ENCODE data around the gene DDX1.
"Not testable (repeated sequence)": the region's sequence is repeated elsewhere in the genome, so short reads cannot be mapped to it uniquely, and the experiment has no call there.

Gene DDX1

DNA sequence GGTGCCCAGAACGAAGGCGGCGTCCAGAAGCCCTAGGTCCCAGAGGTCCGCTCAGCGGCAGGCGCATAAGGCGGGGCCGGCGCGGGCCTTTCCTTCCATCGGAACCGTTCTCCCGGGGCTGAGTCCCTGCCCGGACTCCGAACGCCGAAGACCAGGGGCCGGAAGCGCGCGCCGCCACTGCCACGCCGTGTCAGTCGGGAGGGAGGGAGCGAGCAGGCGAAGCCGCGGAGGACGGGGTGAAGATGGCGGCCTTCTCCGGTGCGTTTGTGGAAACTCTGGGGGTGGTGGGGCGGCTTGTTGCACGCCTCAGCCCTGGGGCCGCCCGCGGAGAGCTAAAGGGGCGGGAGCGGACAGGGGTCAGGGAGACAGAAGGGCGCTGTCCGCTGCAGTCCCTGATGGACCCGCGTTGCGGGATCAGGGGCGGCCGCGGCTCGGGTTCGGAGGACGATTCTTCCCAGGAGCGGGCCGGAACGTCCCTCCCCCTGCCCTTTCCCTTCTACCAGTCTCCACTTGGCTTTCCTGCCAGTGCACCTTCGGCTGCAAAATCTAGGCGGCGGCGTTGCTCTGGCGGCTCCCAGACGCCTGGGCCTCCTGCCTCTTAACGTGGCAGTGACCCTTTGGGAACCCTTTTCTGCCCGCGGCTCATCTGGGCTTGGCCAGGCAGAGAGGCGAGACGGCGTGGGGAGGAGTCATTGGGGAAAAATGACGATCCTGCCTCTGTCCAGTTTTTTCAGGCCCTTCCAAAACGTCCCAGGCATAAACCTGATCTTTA lies at the start of gene DDX1:
Gene DDX1 (plus strand): TSS at position 177 of the 772 bp plus-strand sequence. CDS start 66 bp downstream, at position 243.
- peak; percentile 89 to 94 (median 92) for DNase-seq

DNA sequence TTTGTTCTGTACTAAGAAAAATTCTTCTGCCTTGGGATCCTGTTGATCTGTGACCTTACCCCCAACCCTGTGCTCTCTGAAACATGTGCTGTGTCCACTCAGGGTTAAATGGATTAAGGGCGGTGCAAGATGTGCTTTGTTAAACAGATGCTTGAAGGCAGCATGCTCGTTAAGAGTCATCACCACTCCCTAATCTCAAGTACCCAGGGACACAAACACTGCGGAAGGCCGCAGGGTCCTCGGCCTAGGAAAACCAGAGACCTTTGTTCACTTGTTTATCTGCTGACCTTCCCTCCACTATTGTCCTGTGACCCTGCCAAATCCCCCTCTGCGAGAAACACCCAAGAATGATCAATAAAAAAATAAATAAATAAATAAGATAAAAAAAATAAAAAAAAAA lies 49.4 kb upstream of the DDX1 start:
- not testable (repeated sequence) for DNase-seq

DNA sequence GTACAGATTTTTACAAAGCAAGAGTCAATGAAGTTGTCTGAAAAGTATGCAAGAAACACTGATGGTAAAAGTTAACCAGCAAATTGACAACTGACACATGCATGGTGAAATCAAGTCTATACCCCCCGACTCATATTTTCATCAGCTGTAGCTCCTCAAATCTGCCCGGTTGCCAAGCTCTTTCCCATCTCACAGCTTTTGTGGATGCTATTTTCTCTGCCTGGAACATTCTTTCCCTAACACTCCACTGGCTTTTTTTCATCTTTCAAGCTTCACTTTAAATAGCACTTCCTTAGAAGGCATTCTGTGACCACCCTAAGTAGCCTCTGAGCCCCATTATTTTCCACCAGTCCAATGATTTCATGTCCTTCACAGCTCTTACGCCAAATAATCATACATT lies 48.6 kb upstream of the DDX1 start:
- DNase-seq: no peak

DNA sequence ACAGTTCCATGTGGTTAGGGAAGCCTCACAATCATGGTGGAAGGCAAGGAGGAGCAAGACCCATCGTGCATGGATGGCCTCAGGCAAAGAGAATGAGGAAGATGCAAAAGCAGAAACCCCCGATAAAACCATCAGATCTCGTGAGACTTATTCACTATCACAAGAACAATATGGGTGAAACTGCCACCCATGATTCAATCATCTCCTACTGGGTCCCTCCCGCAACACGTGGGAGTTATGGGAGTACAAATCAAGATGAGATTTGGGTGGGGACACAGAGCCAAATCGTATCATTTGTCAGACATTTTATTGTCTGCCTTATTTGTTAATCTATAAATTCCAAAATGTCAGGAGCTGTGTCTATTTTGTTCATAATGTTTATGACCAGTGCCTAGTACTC lies 48.1 kb upstream of the DDX1 start:
- DNase-seq: no peak

DNA sequence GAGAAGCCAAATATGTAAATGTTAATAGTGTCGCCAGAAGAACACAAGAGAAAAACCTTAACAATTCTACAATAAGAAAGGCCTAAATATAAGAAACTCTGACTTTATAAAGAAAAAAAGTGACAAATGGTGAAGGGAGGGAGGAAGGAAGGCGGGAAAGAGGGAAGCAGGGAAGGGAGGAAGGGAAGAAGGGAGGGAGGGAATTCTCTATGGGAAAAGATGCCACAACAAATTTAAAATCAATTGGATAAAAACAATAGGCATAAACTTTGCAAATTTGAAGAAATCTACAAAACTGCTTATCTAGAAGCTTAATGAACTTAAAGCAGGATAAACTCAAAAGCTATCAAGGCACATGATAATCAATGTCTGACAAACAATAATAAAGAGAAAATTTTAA lies 47.4 kb upstream of the DDX1 start:
- no peak for DNase-seq

DNA sequence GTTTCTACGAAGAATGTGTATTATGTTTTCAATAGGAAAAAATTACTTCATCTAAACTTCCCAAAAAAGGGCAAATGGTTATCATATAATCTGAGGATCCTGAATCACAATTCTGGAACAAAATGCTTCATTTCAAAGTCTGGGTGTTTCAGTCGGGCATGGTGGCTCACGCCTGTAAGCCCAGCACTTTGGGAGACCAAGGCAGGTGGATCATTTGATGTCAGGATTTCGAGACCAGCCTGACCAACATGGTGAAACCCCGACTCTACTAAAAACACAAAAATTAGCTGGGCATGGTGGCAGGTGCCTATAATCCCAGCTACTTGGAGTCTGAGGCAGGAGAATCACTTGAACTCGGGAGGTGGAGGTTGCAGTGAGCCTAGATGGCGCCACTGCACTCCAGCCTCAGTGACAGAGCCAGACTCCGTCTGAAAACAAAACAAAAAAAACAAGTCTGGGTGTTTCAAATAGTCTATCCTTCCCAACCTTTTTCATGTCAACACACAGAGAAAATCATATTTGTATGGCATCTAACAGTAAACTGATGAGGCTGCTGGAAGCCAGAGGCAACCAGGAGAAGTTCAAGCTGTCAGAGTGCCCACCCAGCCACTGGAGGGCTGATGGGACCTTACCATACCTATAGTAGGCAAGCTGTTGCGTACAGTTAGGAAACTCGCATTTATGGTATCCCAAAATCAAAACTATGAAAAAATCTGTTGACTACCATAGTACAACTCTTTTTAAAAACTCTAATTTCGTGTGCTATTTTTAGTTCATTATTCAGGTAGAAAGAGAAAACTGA lies 45.2 kb upstream of the DDX1 start:
- DNase-seq: no peak

DNA sequence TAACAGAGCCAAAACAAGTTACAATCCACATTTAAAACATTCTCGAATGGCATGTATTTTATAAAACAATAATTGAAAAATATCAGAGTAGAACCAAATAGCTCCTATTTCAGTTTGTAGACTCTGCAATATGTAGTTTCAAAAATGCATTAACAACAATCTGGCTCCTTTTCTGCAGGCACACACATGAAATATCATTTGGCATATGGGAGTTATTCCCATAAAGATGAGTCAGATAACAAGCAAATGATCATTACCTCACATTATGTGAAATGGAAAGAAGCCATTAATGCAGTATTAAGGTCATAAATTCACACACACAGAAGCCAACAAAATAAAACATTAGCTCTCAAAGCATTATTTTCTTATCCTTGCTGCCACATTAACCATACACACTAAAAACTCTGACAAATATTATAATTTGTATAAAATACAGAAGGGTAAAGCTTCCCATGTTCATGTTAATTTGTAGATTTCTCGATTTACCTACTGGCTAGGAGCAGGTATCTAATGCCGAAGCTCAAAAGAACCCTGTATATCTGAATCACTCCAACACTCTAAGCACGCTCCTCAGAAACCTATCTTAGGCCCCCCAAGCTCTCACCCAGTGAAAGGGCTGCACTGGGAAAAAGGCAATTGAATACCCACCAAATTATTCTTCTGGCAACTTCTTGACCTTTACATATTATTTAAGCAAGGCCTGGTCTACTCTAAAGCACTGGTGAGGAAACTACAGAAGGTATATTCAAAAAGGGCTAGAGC lies 44.4 kb upstream of the DDX1 start:
- no peak for DNase-seq

DNA sequence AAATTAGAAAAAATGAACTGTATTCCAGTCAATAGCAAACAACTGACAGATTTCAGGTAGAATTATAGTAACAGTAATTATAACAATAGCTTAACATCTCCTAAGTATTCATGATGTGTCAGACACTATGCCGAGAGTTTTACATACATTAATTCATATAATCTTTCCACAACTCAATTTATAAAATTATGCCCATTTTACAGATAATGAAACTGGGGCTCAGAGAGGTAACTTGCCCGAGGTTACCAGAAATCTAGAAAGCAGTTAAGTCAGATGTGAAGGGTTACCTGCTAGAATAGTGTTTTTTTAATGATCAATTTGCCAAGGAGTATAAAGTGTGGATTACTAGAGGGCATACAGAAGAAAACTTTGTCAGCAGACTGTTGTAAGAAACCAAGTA lies 42.7 kb upstream of the DDX1 start:
- no peak for DNase-seq

DNA sequence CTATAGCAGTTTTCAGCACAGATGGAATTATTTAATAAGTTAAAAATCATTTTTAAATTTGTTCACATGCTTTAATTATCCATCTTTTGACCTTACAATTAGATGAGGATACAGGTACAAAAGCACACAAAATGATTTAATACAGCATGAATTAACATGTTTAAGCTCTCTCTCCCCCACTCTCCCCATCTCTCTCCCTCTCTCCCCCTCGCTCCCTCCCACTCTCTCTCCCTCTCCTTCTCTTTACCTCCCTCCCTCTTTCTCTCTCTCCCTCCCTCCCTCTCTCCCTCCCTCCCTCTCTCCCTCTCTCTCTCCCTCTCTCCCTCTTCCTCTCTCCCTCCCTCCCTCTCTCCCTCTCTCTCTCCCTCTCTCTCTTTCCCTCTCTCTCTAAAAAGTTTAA lies 38.1 kb upstream of the DDX1 start:
- no peak for DNase-seq

DNA sequence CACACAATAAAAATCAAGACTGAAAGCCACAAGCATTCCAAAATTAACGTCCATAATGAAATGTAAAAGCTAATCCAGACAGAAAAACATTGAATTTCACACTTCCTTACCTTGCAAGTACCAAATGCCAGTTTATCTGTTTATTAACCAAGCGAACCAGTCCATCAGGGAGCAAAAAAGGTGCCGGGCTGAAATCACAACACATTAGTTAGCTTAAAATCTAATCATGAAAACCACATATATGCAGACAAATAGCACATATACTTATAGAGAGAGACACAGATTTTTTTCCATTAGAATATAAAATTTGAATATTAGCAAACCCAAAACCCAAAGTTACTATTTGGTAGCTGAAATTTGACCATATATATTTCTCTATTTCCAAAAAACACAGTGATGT lies 37.7 kb upstream of the DDX1 start:
- DNase-seq: no peak

DNA sequence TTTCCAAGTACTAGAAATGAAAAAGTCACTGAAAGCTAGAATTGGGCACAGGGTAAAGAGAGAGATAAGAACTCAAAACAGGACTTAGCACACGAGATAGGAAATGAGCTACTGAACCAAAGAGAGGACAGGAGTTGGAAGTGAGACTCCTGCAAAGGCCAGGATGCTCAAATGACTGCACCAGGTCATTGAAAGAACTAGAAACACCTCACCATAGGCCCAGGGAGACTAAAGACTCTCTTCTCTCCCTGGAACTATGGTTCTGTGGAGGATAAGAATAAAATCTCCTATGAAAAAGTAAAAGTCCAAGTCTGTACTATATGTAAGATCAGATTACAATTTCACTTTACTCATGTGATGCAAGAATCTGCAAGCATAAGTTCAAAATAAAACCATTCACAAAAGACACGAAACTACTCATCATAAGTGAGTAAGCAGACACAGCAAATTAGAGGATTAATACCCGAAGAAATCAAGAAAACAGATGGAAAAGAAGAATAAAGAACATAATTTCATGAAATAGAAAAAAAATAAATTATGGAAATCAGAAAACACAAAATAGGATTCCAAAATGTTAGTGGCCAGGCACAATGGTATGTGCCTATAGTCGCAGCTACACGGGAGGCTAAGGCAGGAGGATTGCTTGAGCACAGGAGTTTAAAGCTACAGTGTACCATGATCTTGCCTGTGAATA lies 37.0 kb upstream of the DDX1 start:
- DNase-seq: no peak

DNA sequence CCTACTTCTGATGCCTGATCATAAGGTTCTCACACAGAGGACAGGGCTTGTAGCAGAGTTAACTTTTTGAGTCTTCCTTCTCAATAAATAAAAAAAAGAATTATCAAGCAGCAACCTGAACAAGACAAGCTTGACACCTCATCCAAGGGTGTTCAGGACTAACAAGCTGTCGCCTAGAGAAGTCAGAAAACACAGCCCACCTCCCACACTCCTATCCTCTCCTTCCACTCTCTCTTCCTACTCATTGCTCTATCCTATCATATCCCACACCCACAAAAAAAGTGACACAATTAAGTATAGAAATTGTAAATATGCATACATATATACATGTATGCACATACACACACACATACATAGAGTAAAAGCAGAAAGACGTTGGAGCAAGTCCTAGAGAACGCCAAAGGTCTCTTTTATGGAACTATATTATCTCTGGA lies 35.9 kb upstream of the DDX1 start:
- DNase-seq: no peak

DNA sequence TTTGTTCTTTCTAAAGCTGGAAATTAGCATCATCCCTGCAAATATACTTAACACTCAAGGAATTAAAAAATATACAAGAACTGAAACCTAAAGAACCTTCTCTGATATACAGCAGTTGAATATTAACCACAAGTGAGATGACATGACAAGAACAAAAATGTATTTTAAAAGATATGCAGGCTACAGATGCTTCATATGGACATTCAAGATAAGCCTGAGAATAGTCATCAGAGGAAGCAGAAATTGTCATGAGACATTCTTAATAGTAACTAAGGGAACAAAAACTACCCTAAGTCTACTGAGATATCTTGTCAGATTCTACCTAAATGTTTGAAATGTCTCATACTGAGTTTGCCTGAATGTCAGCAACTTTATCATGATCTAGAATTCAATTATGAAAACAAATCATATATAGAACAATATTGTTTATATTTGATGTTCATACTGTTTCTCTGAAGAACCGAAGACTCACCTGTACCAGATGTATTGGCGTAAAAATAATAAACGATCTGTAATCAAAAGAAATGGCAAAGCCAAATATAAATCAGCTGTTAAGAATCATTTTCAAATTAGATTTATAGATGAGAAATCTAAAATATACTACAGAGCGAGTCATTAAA lies 35.2 kb upstream of the DDX1 start:
- no peak for DNase-seq

DNA sequence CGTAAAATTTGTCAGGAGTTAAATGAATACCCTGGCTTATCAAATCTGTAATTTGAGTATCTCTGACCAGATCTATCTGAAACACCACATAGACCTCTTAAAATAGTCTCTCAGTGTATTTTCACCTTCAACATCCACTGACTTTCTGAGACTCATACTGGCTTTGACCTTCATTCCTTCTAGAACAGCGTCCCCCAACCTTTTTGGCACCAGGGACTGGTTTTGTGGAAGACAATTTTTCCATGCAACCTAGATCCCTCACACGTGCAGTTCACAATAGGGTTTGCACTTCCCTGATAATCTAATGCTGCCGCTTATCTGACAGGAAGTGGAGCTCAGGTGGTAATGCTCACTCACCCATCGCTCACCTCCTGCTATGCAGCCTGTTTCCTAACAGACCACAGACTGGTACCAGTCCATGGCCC lies 33.8 kb upstream of the DDX1 start:
- no peak for DNase-seq

DNA sequence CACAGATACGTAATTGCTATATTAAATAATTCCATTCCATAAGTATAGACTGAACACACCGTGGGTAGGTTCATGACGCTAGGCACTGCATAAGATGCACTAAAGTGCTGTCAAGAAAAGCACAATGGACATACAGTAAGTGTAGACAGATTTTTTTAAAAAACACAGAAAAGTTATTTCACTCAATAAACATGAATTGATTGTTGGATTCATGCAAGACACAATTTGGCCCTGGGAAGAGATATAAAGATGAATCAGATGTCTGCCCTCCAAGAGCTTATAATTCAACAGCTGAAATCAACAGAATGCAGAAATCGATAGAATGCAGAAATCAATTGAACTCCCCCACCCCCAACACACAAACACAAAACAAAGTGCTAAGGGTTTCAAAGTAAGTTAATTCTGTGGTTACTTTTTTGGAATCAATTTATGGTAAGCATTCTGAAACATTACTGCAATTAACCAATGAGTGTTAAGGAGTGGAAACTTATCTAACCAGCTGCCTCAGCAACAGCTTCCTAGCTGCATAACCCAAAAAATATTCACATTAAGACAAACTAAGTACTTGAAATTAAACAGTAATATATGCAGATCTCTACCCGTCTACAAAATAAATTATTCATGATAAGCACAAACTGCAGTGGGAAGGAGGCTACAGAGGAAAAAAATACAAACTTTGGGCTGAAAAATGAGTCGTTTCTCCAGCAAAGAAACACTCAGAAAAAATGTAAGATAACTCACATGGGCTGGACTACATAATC lies 32.1 kb upstream of the DDX1 start:
- DNase-seq: no peak

DNA sequence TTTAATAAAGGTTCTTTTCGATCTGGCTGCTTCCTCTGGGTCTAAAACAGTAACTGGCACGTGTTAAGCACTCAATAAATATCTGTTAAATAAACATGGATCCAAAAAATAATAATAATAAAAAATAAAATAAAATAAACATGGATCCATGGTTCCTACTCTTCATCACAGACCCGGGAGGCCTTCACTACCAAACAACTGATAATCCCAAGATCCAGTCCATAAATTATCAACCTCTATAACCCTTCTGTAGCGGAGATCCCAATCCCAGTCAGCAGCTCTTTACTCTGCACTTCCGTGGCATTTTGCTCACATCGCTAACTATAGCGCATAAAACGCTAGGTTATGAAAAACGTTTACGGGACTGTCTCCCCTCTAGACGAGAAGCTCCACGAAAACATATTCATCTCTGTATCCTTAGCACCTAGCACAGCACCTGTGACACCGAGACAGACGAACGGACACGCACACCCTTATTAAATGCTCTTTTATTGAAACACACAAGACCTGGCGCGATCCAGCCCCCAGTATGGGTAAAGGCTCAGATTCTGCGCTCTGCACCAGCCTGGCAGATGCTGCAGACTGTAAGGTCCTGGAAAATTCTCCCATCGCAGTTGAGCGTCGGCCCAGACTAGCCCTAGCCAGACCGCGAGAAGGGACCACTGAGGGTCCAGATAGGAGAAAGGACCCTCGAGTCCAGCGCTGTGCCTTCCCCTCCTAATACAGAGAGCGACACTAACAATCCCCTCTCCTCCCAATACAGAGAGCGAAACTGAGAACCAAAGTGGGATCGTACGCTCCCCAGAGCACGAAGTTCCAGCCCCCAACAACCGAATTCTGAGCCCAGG lies 31.3 kb upstream of the DDX1 start:
- DNase-seq: peak in 2 of 3 donors; percentile 10 to 18

DNA sequence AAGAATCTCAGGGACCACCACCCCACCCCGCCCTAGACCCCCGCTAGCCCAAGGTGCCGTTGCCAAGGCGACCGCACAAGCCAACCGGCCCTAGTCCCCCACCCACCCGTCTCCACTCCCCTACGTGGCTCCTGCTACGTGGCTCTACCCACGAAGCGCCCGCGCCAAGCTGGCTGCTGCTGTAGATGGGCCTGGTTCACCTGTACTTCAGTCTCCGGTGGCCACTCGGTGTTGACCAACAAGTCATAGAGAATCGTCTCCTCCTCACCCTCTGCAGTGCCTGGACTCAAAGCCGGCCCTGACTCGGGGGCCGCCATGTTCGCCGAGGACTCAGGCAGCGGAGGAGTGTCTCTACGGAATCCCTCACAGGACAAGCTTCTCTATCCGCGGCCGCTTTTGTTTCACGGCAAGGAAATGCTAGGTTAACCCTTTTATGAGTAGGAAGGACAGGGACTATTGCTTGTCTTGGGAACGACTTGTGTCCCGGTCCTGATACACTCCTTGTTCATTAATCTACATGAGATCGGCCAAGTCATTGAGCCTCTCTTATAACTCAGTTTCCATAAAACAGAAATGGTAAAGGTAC lies 30.6 kb upstream of the DDX1 start, which contains the start of gene NBAS:
Gene NBAS (minus strand): TSS at position 347 of the 586 bp plus-strand sequence. CDS start 30 bp downstream, at position 317.
- peak; percentile 86 to 90 (median 90) for DNase-seq

DNA sequence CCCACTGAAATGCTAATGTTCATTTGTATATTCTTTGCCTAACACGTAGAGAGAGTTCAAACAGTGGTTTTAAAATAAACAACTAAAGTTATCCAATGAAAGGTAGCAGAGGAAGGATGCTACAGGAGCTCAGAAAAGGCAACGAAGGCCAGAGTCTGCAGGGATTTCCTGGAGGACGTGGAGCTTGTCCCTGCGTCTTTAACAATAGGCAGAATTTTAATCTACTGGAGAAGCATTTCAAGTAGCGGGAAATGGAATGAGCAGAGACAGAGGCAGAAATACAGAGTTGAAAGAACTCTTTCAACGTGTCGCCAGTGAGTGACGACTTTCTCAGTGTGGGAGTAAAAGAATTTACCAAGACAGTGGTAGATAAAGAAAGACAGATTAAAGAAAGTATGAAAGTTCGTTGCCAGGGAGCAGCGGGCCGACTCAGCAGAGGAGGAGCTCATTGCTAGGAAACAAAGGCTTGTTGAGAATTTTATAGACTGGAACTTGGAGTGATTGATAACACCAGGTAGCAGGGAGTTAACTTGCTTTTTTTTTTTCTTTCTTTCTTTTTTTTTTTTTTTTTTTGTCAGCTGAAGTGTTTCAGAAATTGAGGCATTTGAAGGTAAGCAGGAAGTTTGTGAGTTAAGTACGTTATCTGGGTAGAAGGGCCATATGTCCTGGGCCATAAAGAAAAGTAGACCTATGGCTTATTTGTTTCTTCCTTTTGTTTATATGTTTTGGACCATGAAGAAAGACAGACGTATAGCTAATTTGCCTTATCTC lies 29.9 kb upstream of the DDX1 start:
- peak; percentile 25 to 29 (median 26) for DNase-seq
